Lower lobe of right lung (tissue), 2 donors: ENCODE data around the gene CKAP4. TPM values are rescaled to one million over a fixed set of nuclear protein-coding genes. Genes with fewer than 3 reads are reported as not detected.

ENCODE experiments used
- ATAC-seq, 2 donors: fragments of 200-7000 bp; cut with Tn5 transposase; one replicate each; pipeline ENCODE4 v1.9.1; 2020 to 2022; ENCODE audit warnings: mild to moderate bottlenecking in 2 of 2, moderate library complexity in 2 of 2
- DNase-seq: peaks from one replicate; pipeline ENCODE4 v3.0.0-alpha.2; 2020
- H3K27ac ChIP-seq: fragments of 200-600 bp; one replicate; pipeline ENCODE4 v1.8.0; 2022
- H3K27me3 ChIP-seq: fragments of 200-600 bp; one replicate; pipeline ENCODE4 v1.8.0; 2022; ENCODE audit warnings: low read depth
- H3K36me3 ChIP-seq: fragments of 200-600 bp; one replicate; pipeline ENCODE4 v1.8.0; 2022; ENCODE audit warnings: mild to moderate bottlenecking
- H3K4me1 ChIP-seq: fragments of 200-600 bp; one replicate; pipeline ENCODE4 v1.8.0; 2022
- H3K4me3 ChIP-seq: fragments of 200-600 bp; one replicate; pipeline ENCODE4 v1.8.0; 2022; ENCODE audit warnings: mild to moderate bottlenecking
- H3K9me3 ChIP-seq: fragments of 200-600 bp; one replicate; pipeline ENCODE4 v1.8.0; 2022
- CTCF ChIP-seq: fragments of 200-600 bp; IDR thresholded peaks from one replicate; pipeline ENCODE4 v1.8.0; 2022; ENCODE audit warnings: antibody characterized with exemption, mild to moderate bottlenecking
- intact Hi-C: fragments of 100-400 bp; cut with DNase I; formaldehyde crosslinking; loops from one replicate; pipeline ENCODE4 v1.11.0; 2022
- total RNA-seq: library from RNA; stranded (reverse); fragmentation: NEBNext Ultra II Directional; extraction: Animal tissue kit (Norgen Biotek cat#: 25700); gene quantifications from one replicate; pipeline ENCODE4 v1.2.1, GENCODE V29; 2021
- donor health status: DM: no; HTN: yes; CAD: no; lungs with severe emphysema.

Gene CKAP4
- total RNA-seq, 1 donor from 2014 or later: 32.2 TPM

DNA sequence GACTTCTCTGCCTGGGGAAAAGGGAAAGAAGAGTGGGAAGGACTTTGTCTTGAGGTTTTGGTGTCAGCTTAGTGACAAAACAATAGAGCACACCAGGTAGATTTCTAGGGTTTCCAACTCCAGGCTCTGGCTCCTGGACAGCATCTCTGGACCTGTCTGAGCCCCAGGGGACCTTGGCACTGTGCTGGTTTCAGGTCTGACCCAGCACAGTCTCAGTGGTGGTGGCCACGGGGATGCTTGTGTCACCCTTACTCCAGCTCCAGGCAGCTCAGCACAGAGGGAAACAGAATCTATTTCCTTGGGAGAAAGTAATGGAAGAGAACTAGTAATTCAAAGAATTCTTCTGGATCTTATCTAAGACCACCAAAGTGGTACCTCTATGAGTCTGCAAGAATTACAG, 11.1 kb upstream of the CKAP4 start:
- Histone ChIP-seq H3K9me3 (no peaks in the 10 kb centered on the region), H3K36me3 (no peaks in the 10 kb centered on the region), H3K4me1 (no peaks in the 10 kb centered on the region), H3K27me3 (no peaks in the 10 kb centered on the region), H3K27ac (no peak overlapping the region), H3K4me3 (no peak overlapping the region)
- DNase-seq (no peak), ATAC-seq (no peak)
- intact Hi-C loops: no loop called here
- no peak for TF ChIP-seq CTCF

- H3K36me3 ChIP-seq: no peaks in the 10 kb centered on the region
- no peak overlapping the region for H3K27ac ChIP-seq
- TF ChIP-seq CTCF: no peak
- no peaks in the 10 kb centered on the region for H3K27me3 ChIP-seq
- H3K9me3 ChIP-seq: no peaks in the 10 kb centered on the region
- H3K4me3 ChIP-seq: no peak overlapping the region
- DNase-seq (no peak), ATAC-seq (no peak)
- intact Hi-C loops: no loop called here
- no peaks in the 10 kb centered on the region for H3K4me1 ChIP-seq
Measured at GRCh38 chr12:106258226-106258625, 10.4 kb upstream of the CKAP4 start.

- Histone ChIP-seq H3K27me3 (no peaks in the 10 kb centered on the region), H3K9me3 (no peaks in the 10 kb centered on the region), H3K4me3 (no peak overlapping the region), H3K4me1 (no peaks in the 10 kb centered on the region), H3K36me3 (no peaks in the 10 kb centered on the region), H3K27ac (no peak overlapping the region)
- ATAC-seq: no peak
- no peak for TF ChIP-seq CTCF
- no peak for DNase-seq
- intact Hi-C loops: no loop called here
Measured at GRCh38 chr12:106256524-106256923, 8.7 kb upstream of the CKAP4 start.

DNA sequence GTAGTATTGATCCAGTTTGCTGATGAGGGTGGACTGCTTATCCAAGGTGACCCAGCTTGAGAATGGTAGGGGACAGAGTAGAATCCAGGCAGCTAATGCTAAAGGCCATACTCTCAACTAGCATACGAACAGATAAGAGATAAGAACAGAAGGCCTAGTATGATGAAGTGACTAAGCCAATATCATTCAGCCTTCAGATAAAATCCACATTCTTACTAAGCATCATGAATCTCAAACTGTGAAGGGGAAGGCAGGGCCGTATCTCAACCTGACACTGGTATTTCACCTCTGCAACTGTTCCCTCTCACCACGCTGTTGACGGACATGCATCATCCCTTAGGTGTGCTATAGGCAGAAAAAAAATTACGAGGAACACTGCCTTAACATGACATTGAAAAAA, 8.1 kb upstream of the CKAP4 start:
- DNase-seq (no peak), ATAC-seq (no peak)
- Histone ChIP-seq H3K27me3 (no peaks in the 10 kb centered on the region), H3K9me3 (no peaks in the 10 kb centered on the region), H3K27ac (no peak overlapping the region), H3K4me1 (no peaks in the 10 kb centered on the region), H3K36me3 (no peaks in the 10 kb centered on the region), H3K4me3 (no peak overlapping the region)
- intact Hi-C loops: no loop called here
- TF ChIP-seq CTCF: no peak

DNA sequence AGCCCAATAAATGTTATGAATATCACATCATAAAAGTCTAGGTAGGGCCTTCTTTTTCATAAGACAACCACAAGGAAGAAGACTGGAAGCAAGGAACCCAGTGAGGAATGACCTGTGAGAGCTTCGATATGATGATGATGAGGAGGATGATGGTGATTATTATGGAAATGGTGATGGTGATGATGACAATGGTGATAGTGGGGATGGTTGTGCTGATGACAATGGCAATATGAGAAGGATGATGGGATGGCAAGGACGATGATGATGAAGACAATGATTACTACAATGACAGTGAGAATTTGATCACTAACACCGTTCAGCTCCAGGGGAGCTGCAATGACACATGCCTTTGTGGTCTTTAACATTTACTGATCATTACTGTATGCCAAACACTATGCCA, 7.7 kb upstream of the CKAP4 start:
- DNase-seq (no peak), ATAC-seq (no peak)
- intact Hi-C loops: no loop called here
- Histone ChIP-seq H3K9me3 (no peaks in the 10 kb centered on the region), H3K27me3 (no peaks in the 10 kb centered on the region), H3K4me1 (no peaks in the 10 kb centered on the region), H3K36me3 (no peaks in the 10 kb centered on the region), H3K27ac (no peak overlapping the region), H3K4me3 (no peak overlapping the region)
- no peak for TF ChIP-seq CTCF

GRCh38 chr12:106254724-106255123, 6.9 kb upstream of the CKAP4 start:
- Histone ChIP-seq H3K4me3 (no peak overlapping the region), H3K36me3 (no peaks in the 10 kb centered on the region), H3K27me3 (no peaks in the 10 kb centered on the region), H3K9me3 (no peaks in the 10 kb centered on the region), H3K27ac (no peak overlapping the region), H3K4me1 (no peaks in the 10 kb centered on the region)
- no peak for TF ChIP-seq CTCF
- ATAC-seq (no peak), DNase-seq (no peak)
- intact Hi-C loops: no loop called here
